Measurements from ENCODE around the gene STK10. TPM values are rescaled to one million over a fixed set of nuclear protein-coding genes. Genes with fewer than 3 reads are reported as not detected.

Gene STK10
- total and polyA plus RNA-seq, 4 donors: 17.2 to 65.4 (median 43.6) TPM

DNA sequence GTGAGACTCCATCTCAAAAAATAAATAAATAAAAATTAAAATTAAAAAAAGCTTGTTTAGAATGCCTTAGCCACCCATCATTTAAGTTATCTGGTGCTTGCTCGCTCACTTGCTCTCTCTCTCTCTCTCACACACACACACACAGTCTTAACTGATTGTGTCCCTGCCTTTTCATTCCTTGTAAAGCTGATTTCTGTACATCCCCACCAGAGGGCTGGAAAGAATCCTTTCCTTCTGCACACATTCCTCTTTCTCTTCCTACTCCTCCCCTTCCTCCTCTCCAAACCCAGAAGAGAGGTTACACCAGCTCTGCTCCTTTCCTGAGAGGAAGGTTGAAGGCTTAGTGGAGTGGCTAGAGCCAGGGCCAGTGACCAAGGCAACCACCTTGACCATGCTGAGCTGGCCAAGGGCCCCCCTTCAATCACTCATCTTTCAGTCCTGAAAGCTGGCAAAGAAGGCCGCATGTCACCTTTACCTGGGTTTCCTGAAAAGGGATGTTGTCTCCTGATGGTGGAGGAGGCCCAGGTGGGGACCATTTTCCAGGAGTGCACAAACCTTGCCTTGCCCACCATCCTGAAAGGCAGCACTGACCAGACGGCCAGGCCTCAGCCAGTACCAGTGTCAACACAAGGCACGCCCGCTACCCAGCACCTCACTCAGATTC, 25.6 kb downstream of the STK10 start:
- H3K27me3 ChIP-seq (ENCODE audit: control insufficient read depth in 3 of 3, insufficient read depth in 3 of 3, low read length in 2 of 3): no peaks in the 10 kb centered on the region
- H3K9ac ChIP-seq (ENCODE audit: insufficient read depth in 1 of 2, low read length in 2 of 2): no peak overlapping the region
- ATAC-seq (ENCODE audit: insufficient read depth, low FRiP score): no peak
- peaks cover 0 to 29% (median 21%) of the 10 kb centered on the region in 5 donors for H3K4me1 ChIP-seq (ENCODE audit: control insufficient read depth in 5 of 5, insufficient read depth in 5 of 5, low read length in 5 of 5)
- 88 to 89% methylated on average over 5 of the region's 5 CpGs for WGBS, 2 donors
- no peak overlapping the region for H3K4me3 ChIP-seq
- H3K36me3 ChIP-seq (ENCODE audit: control insufficient read depth in 4 of 4, insufficient read depth in 4 of 4, low read length in 4 of 4): peaks cover 0 to 2% (median 0%) of the 10 kb centered on the region in 4 donors
- H3K27ac ChIP-seq (ENCODE audit: low read depth in 1 of 2, low read length in 1 of 2): no peak overlapping the region
- TF ChIP-seq, protein P1, sequence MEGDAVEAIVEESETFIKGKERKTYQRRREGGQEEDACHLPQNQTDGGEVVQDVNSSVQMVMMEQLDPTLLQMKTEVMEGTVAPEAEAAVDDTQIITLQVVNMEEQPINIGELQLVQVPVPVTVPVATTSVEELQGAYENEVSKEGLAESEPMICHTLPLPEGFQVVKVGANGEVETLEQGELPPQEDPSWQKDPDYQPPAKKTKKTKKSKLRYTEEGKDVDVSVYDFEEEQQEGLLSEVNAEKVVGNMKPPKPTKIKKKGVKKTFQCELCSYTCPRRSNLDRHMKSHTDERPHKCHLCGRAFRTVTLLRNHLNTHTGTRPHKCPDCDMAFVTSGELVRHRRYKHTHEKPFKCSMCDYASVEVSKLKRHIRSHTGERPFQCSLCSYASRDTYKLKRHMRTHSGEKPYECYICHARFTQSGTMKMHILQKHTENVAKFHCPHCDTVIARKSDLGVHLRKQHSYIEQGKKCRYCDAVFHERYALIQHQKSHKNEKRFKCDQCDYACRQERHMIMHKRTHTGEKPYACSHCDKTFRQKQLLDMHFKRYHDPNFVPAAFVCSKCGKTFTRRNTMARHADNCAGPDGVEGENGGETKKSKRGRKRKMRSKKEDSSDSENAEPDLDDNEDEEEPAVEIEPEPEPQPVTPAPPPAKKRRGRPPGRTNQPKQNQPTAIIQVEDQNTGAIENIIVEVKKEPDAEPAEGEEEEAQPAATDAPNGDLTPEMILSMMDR (IDR thresholded peaks at IDR 0.05; ENCODE audit: control extremely low read depth, extremely low read depth): no peak
- no peaks in the 10 kb centered on the region for H3K9me3 ChIP-seq (ENCODE audit: control insufficient read depth in 4 of 4, insufficient read depth in 3 of 4, low read length in 3 of 4)
- peak in 2 of 3 donors; percentile 54 to 70 for DNase-seq

DNA sequence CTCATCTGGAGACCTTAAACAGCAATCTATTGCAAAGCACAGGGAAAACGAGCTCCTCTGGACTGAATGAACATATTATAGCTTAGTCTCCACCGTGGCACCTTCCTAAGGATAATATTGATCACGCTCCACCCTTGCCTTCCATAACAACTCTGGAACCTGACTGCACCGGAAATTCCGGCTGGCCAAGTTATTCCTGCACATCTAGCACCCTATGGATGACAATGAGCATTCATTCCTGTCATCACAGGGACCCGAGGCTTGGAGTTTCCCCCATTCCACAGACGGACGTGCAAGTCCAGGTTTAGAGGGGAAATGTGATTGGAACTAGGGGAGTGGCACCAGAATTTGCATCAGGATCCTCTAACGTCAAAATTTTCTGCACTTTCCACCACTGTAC, 27.5 kb downstream of the STK10 start:
- TF ChIP-seq, protein P1 (IDR thresholded peaks at IDR 0.05; ENCODE audit: control extremely low read depth, extremely low read depth): no peak
- Histone ChIP-seq H3K9me3 (ENCODE audit: control insufficient read depth in 4 of 4, insufficient read depth in 3 of 4, low read length in 3 of 4) (no peaks in the 10 kb centered on the region), H3K36me3 (ENCODE audit: control insufficient read depth in 4 of 4, insufficient read depth in 4 of 4, low read length in 4 of 4) (peaks cover 0 to 5% (median 2%) of the 10 kb centered on the region in 4 donors), H3K9ac (ENCODE audit: insufficient read depth in 1 of 2, low read length in 2 of 2) (no peak overlapping the region), H3K4me1 (ENCODE audit: control insufficient read depth in 5 of 5, insufficient read depth in 5 of 5, low read length in 5 of 5) (peaks cover 0 to 28% (median 13%) of the 10 kb centered on the region in 5 donors), H3K27ac (ENCODE audit: low read depth in 1 of 2, low read length in 1 of 2) (no peak overlapping the region), H3K4me3 (no peak overlapping the region), H3K27me3 (ENCODE audit: control insufficient read depth in 3 of 3, insufficient read depth in 3 of 3, low read length in 2 of 3) (no peaks in the 10 kb centered on the region)
- DNase-seq: no peak
- WGBS, 2 donors: 77 to 84% methylated on average over 9 of the region's 9 CpGs
- ATAC-seq (ENCODE audit: insufficient read depth, low FRiP score): no peak

DNA sequence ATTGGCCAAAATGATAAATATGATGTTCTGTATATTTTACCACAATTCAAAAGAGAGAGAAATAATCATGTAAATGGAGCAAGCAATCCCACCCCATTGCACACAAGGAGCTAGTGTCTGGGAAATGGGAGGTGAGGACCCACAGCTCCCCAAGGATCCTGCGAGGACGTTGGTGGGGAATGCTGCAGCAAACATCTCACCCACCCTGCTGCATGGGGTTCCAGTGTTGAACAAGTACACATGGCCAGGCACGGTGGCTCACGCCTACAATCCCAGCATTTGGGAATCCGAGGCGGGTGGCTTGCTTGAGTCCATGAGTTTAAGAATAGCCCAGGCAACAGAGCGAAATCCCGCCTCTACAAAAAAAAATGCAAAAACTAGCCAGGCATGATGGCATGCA, 29.0 kb downstream of the STK10 start:
- H3K9me3 ChIP-seq (ENCODE audit: control insufficient read depth in 4 of 4, insufficient read depth in 3 of 4, low read length in 3 of 4): no peaks in the 10 kb centered on the region
- peaks cover 0 to 16% (median 9%) of the 10 kb centered on the region in 5 donors for H3K4me1 ChIP-seq (ENCODE audit: control insufficient read depth in 5 of 5, insufficient read depth in 5 of 5, low read length in 5 of 5)
- no peak overlapping the region for H3K27ac ChIP-seq (ENCODE audit: low read depth in 1 of 2, low read length in 1 of 2)
- no peak overlapping the region for H3K4me3 ChIP-seq
- H3K36me3 ChIP-seq (ENCODE audit: control insufficient read depth in 4 of 4, insufficient read depth in 4 of 4, low read length in 4 of 4): peaks cover 0 to 9% (median 2%) of the 10 kb centered on the region in 4 donors
- DNase-seq (no peak), ATAC-seq (ENCODE audit: insufficient read depth, low FRiP score) (no peak)
- TF ChIP-seq, protein P1 (IDR thresholded peaks at IDR 0.05; ENCODE audit: control extremely low read depth, extremely low read depth): no peak
- no peaks in the 10 kb centered on the region for H3K27me3 ChIP-seq (ENCODE audit: control insufficient read depth in 3 of 3, insufficient read depth in 3 of 3, low read length in 2 of 3)
- H3K9ac ChIP-seq (ENCODE audit: insufficient read depth in 1 of 2, low read length in 2 of 2): no peak overlapping the region
- 95 to 97% methylated on average over 8 of the region's 8 CpGs for WGBS, 2 donors
